ENCODE results near the gene ADCY9.
A peak's percentile ranks its signal among the peaks of the same experiment; 100 is the strongest.
"Not testable (repeated sequence)": the region's sequence is repeated elsewhere in the genome, so short reads cannot be mapped to it uniquely, and the experiment has no call there.

Gene ADCY9

DNA sequence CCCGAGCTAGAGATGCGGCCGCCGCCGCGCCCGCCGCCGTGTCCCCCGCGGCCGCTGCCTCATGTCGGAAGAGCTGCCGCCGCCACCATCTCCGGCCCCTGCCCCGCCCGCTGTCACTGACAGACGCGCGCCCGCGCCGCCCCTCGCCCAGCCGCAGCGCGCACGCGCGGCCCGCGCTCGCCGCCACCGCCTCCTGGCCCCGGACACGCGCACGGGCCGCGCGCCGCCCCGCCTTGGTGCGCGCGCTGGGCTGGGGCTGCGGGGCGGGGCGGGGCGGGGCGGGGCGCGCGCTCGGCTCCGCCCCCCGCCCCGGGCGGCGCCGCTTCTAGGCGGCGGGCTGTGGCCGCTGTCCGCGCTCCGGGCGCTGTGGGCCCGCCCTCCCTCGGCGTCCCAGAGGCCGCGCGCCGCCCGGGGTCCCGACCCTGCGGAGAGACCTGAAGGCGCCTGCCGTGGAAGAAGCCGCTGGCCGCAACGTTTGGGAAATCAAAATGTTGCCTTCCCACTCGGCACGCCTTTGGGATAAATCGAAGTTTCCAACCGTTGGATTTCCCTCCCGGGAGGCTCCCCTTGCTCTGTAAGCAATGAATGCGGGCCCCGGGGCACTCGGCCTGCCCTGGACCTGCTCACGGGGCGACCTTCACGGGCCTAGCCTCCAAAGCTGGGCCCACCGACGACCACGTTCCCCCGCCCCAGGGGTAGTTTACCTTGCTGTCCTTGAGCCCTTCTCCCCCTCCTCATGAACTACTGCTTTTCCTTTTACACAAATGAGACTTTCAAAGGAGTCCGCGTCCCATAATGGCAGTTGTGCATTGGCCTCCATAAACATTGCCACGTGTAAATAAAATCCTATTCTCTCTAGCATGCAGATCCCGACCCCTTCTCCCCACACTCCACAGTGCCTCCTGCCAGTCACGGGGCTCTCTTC is at the start of gene ADCY9:
Gene ADCY9, minus strand, starts transcription at position 118 of the 925 bp plus-strand sequence. CDS start 1,000 bp downstream, outside the sequence.
- peak; percentile 75 to 80 (median 75) for DNase-seq

GRCh38 chr16:4160658-4161430 is 44.6 kb upstream of the ADCY9 start:
- no peak for DNase-seq

DNA sequence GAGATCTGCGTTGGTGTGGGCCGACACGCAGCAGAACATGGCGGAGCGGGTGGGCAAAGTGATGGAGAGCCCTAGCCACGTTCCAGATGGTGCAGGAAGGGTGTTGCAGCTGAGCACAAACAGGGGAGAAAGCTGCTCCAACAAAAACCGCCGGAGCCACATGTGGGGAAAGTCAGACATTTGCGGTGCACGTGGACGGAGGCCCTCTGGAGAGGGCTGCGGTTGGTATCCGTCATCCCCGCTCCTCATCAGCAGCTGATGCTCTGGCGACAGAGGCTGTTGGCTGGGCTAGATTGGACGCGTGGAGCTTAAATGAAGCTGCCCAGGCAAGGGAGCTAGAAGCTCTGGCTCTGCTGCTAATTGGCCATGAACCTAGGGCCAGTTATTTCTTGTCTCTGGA is 43.5 kb upstream of the ADCY9 start:
- no peak for DNase-seq

DNA sequence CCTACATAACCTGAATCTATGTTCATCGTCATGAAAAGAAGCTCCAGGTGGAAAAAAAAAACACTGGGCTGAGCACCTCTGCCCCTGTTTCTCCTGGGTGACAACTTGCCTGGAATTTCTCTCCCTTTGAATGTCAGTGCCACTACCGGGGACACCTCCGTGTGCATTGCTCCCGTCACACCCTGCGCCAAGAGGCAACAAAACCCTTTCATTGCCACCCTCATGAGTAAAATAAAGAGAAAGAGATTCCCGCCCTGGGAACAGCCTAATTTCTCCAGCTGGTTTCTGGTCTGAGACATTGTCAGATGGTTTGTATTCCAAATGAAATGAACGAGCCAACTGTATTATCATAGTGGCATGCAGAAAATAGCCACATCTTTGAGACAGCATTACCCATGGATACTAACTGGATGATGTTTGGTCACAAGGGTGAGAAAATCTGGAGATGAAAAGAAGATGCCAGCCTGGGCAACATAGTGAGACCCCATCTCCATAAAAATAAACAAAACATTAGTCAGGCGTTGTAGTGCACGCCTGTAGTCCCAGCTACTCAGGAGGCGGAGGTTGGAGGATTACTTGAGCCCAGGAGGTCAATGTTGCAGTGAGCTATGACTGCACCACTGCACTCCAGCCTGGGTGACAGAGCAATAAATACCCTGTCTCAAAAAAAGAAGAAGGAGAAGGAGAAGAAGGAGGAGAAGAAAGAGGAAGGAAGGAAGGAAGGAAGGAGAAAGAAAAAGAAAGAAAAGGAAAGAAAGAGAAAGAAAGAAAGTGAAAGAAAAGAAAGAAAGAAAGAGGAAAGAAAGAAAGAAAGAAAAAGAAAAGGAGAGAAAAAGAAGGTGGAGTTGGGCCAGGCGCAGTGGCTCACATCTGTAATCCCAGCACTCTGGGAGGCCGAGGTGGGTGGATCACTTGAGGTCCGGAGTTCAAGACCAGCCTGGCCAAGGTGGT is 42.2 kb upstream of the ADCY9 start:
- DNase-seq: no peak

DNA sequence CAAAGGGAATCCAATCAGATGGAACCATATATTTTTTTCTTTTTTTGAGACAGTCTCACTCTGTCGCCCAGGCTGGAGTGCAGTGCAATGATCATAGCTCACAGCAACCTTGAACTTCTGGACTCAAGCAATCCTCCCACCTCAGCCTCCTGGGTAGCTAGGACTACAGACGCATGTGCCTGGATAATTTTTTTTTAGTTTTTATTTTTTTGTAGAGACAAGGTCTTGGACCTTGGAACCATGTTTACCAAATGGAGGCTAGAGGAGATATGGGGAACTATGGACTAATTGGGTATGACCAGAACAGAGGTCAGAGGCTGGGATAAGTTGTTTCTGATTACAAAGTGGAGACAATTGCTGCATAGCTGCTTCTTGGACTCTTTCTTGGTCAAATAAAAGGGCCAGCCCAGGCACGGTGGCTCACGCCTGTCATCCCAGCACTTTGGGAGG is 41.2 kb upstream of the ADCY9 start:
- no peak for DNase-seq

DNA sequence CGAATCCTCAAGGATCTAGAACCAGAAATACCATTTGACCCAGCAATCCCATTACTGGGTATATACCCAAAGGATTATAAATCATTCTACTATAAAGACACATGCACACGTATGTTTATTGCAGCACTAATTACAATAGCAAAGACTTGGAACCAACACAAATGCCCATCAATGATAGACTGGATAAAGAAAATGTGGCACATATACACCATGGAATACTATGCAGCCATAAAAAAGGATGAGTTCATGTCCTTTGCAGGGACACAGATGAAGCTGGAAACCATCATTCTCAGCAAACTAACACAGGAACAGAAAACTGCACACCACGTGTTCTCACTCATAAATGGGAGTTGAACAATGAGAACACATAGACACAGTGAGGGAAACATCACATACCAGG is 40.3 kb upstream of the ADCY9 start:
- not testable (repeated sequence) for DNase-seq

GRCh38 chr16:4153364-4153763 is 37.1 kb upstream of the ADCY9 start:
- DNase-seq: not testable (repeated sequence)

- DNase-seq: no peak
Observed at GRCh38 chr16:4152267-4152666, 36.0 kb upstream of the ADCY9 start.

- peak in 1 of 3 experiments; percentile 5 for DNase-seq
Observed at GRCh38 chr16:4147236-4147635, 31.0 kb upstream of the ADCY9 start.

- DNase-seq: no peak
Observed at GRCh38 chr16:4142268-4142667, 26.0 kb upstream of the ADCY9 start.

DNA sequence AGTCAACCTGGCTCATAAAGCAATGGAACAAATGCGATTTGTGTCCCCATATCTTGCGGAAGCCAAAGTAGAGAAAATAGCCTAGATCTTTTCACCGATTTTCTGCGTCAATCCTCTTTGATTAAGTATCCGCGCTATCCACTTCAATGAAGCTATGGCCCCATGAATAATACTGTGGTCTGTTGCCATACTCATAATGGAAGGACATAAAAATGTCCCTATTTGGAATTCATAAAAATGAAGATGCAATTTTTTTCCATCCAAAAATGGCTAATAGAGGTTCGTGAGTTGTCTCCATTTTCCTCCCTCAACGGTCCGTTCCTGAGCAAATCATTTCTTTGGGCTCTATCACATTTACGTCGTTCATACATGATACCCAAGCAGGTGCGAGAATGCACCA is 25.4 kb upstream of the ADCY9 start:
- no peak for DNase-seq

- DNase-seq: peak; percentile 2 to 46 (median 4)
Observed at GRCh38 chr16:4140652-4141051, 24.4 kb upstream of the ADCY9 start.

DNA sequence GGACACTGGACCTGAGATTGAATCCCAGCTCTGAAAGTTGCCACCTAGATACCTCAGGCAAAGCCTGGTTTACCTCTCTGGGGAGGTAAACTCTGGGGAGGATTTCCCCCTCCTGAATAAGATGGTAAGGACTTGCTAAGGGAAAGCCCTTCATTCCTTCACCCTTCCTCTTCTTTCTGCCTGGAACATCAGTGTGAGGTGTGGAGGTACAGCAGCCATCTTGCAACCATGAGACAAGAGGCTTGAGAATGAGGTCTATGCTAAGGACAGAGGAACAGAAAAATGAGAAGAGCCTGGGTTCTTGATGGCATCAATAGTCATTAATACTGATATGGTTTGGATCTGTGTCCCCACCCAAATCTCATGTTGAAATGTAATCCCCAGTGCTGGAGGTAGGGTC is 23.7 kb upstream of the ADCY9 start:
- DNase-seq: no peak

DNA sequence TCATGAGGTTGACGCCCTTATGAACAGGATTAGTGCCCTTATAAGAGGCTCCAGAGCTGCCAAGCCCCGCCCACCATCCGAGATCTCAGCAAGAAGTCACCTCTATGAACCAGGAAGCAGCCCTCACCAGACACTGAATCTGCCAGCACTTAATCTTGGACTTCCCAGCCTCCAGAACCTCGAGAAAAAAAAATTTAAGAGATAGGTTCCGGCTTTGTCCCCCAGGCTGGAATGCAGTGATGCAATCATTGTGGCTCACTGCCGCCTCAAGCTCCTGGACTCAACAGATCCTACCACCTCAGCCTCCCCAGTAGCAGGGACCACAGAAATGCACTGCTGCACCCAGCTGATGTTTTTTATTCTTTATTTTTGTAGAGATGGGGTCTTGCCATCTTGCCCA is 22.5 kb upstream of the ADCY9 start:
- no peak for DNase-seq

- DNase-seq: no peak
Observed at GRCh38 chr16:4137438-4137837, 21.2 kb upstream of the ADCY9 start.

DNA sequence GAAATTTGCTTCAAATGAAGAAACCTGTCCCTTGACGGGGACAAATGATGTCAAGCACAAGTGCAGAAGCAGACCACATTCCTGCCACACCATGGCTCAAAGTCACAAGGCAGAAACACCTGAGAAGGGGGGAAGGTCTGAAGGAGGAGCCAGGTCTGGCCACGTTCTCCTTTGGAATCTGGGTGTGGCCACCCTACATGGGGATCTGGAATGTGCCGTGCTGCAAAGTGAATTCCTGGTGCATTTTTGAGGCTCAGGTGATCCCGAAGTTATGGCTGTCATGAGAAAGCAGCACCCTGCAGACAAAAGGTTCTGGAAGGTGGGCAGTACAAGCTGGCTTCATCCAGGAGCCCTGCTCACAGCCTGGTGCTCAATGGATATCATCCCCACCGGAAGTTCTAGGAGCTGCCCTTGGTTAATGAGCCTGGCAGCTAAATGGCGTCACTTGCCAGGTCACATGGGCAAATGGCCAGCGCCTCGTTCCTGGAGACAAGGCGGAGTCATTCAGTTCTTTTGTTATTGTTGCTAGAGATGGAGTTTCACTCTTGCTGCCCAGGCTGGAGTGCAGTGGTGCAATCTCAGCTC is 20.1 kb upstream of the ADCY9 start:
- no peak for DNase-seq

- no peak for DNase-seq
Observed at GRCh38 chr16:4135537-4135936, 19.3 kb upstream of the ADCY9 start.

- no peak for DNase-seq
Observed at GRCh38 chr16:4133897-4134372, 17.7 kb upstream of the ADCY9 start.

DNA sequence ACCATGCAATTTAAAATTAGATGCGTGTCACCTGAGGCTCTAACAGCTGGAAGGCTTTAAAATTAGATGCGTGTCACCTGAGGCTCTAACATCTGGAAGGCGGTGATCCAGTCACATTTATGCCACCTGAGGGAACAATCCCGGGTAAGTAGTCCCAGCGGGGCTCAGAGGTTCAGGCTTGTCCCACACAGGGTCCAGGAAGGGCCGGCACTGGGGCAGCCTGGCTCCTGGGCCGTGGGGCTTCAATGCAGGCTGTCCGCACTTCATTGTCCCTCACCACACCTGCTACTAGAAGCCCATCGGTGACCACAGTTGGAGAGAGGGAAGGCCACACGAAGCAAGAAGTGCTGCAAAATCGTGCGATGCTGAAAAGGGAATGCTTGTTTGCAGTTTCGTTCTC is 15.4 kb upstream of the ADCY9 start:
- DNase-seq: no peak

GRCh38 chr16:4124535-4125294 is 8.5 kb upstream of the ADCY9 start:
- no peak for DNase-seq

DNA sequence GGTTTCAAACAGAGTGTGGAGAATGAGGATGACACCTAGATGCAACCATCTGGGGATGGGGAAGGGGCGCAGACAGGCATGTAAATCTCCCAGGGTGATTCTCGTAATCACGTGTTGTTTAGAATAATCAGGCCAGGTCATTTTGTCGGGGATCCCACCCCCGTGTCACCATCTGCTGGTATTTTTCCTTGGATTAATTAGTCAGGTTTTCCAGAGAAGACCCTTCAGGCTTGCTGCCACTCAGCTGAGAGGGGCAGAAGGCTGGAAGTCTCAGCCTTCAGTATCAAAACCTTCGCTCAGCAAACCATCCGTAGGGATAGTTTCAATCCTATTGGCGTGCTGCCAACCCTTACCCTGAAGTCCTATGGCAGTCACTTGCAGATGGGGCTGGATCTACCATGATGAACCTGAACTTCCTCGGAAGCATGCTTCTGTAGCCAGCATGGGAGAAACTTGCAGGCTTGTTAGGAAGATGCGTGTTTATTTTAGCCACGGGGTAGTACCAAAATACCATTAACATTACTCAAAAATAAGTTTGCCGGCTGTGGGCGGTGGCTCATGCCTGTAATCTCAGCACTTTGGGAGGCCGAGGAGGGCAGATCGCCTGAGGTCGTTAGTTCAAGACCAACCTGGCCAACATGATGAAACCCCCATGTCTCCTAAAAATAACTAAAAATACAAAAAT is 7.5 kb upstream of the ADCY9 start:
- DNase-seq: no peak
